ENCODE data around the gene SNAPC1.
"Not testable (repeated sequence)": the region's sequence is repeated elsewhere in the genome, so short reads cannot be mapped to it uniquely, and the experiment has no call there.

SNAPC1 gene

GRCh38 chr14:61761959-61762786, at the start of gene SNAPC1:
Gene SNAPC1 (plus strand): TSS chr14:61762420. CDS start chr14:61762461, 41 bp downstream.
- peak; percentile 97 for DNase-seq

GRCh38 chr14:61713724-61714437, 48.3 kb upstream of the SNAPC1 start:
- no peak for DNase-seq

- no peak for DNase-seq
Observed at GRCh38 chr14:61716956-61717355, 45.3 kb upstream of the SNAPC1 start.

- DNase-seq, result no peak
Observed at GRCh38 chr14:61718039-61718438, 44.2 kb upstream of the SNAPC1 start.

GRCh38 chr14:61719344-61720293, 42.6 kb upstream of the SNAPC1 start:
- no peak for DNase-seq

- no peak for DNase-seq
Observed at GRCh38 chr14:61720294-61720661, 41.9 kb upstream of the SNAPC1 start.

GRCh38 chr14:61720741-61721140, 41.5 kb upstream of the SNAPC1 start:
- no peak for DNase-seq

GRCh38 chr14:61724133-61724532, 38.1 kb upstream of the SNAPC1 start:
- DNase-seq, result no peak

GRCh38 chr14:61726778-61727658, 35.2 kb upstream of the SNAPC1 start:
- DNase-seq, result no peak

- DNase-seq, result no peak
Observed at GRCh38 chr14:61730756-61731373, 31.4 kb upstream of the SNAPC1 start.

GRCh38 chr14:61733972-61734371, 28.2 kb upstream of the SNAPC1 start:
- DNase-seq, result no peak

- DNase-seq, result no peak
Observed at GRCh38 chr14:61736751-61737150, 25.5 kb upstream of the SNAPC1 start.

- DNase-seq, result no peak
Observed at GRCh38 chr14:61737915-61738314, 24.3 kb upstream of the SNAPC1 start.

GRCh38 chr14:61739133-61739532, 23.1 kb upstream of the SNAPC1 start:
- DNase-seq, result no peak

GRCh38 chr14:61742371-61742770, 19.8 kb upstream of the SNAPC1 start:
- DNase-seq, result no peak

- DNase-seq, result no peak
Observed at GRCh38 chr14:61744238-61744637, 18.0 kb upstream of the SNAPC1 start.

GRCh38 chr14:61746346-61746745, 15.9 kb upstream of the SNAPC1 start:
- DNase-seq, result not testable (repeated sequence)

GRCh38 chr14:61746881-61747280, 15.3 kb upstream of the SNAPC1 start:
- no peak for DNase-seq

GRCh38 chr14:61747342-61747741, 14.9 kb upstream of the SNAPC1 start:
- DNase-seq, result no peak

- no peak for DNase-seq
Observed at GRCh38 chr14:61749264-61749663, 13.0 kb upstream of the SNAPC1 start.

- no peak for DNase-seq
Observed at GRCh38 chr14:61749867-61750266, 12.4 kb upstream of the SNAPC1 start.

Measured in RPMI8226 (cell line).